IPS-15b (cell line): ENCODE measurements around the gene WIPF1.

Experiments used
- H3K27me3 ChIP-seq: one replicate; pipeline ENCODE4 v1.6.1; 2013; ENCODE audit warnings: low read length; ENCODE audit not compliant: control insufficient read depth, insufficient read depth
- H3K36me3 ChIP-seq: one replicate; pipeline ENCODE4 v1.6.1; 2013; ENCODE audit warnings: low read length; ENCODE audit not compliant: control insufficient read depth, insufficient read depth
- H3K4me1 ChIP-seq: one replicate; pipeline ENCODE4 v1.6.1; 2013; ENCODE audit warnings: mild to moderate bottlenecking, low read length; ENCODE audit not compliant: control insufficient read depth, insufficient read depth
- H3K4me3 ChIP-seq: one replicate; pipeline ENCODE4 v1.5.1; 2013; ENCODE audit warnings: low read depth, low read length
- H3K9ac ChIP-seq: one replicate; pipeline ENCODE4 v1.6.1; 2013; ENCODE audit warnings: low read depth, mild to moderate bottlenecking, low read length
- H3K9me3 ChIP-seq: one replicate; pipeline ENCODE4 v1.6.1; 2013; ENCODE audit warnings: mild to moderate bottlenecking, low read length; ENCODE audit not compliant: control insufficient read depth, insufficient read depth

The WIPF1 gene

DNA sequence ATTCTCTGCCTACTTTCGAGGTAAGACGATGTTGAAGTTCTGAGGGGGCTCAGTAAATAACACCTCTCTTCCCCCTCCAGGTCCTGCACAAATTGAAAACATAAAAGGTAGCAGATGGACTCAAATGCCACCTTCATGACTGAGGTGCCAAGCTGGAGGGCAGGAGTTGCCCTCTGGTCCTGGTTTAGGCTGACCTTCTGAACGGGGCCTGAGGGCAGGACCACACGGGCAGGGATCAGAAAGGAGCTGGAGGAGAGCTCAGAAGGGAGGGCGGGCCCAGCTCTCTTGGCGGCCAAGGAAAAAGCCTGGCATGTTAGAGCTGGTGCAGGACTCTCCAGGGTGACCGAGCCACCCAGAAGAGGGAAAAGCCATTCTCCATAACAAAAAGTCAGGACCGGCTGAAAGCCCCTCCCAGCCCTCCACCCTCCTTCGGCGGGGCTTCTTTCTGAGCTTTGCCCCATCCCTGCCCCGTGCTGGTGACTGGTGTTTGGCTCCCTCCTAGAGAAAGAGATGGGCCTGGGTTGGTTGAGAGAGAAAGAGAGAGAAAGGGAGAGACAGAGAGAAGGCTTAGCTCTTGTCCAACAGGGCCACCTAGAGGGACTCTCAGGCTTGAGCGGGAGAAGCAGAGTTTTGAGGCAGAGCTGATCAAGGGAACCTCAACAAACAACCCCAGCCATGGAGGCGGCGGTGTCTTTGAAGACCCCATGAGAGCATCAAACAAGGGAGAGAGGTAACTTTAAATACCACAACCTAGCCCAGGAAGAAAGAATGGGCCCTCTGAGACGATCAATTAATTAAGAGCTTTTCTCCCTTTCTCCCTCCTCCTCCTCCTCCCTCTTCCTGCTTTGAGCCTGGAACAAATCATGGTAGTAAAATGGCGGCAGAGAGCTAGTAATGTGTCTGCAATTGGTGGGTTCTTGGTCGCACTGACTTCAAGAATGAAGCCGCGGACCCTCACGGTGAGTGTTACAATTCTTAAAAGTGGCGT is 50.8 kb downstream of the WIPF1 start:
- Histone ChIP-seq H3K4me1 (peaks cover 3% of the 10 kb centered on the region), H3K36me3 (no peaks in the 10 kb centered on the region), H3K27me3 (no peaks in the 10 kb centered on the region), H3K9ac (peak overlapping the region; percentile 24), H3K4me3 (peak overlapping the region; percentile 16), H3K9me3 (no peaks in the 10 kb centered on the region)

DNA sequence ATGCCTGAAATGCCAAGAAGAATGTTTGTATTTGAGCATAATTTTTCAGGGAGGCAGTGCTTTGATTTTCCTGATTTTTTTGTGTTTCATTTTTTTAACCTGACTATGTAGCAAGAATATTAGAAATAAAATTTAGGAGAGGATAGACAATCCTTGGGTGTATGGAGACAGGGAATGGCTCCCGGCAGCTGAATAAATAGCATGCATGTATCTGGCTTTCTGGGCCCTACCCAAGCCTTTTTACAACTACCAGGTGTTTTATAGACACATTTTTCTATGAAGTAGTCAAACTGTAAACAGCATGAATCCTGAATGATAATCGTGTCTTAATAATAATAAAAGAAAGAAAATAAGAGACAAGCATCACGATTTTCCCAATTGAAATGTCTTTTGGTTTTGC is 52.4 kb downstream of the WIPF1 start:
- H3K9ac ChIP-seq = no peak overlapping the region
- peaks cover 3% of the 10 kb centered on the region for H3K4me1 ChIP-seq
- no peaks in the 10 kb centered on the region for H3K27me3 ChIP-seq
- no peaks in the 10 kb centered on the region for H3K36me3 ChIP-seq
- H3K4me3 ChIP-seq = no peak overlapping the region
- H3K9me3 ChIP-seq = no peaks in the 10 kb centered on the region

DNA sequence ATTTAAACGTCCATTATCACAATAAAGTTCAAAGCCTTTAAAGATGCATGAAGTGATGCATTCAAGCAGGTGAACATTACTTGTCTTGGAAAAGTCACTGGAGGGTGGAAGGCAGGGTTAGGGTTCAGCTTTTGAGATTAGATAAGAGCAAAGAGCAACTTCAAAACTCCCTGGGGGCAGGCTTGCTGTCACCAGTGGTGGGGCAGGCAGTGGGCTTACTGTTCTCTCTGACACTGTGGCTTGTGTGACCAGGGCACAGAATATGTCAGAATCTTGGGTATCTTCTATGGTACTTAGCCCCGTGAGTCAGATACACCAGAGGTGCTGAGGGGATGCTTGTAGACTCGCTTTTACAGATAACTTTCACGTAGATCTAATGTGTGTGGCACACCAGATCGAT is 52.8 kb downstream of the WIPF1 start:
- H3K4me3 ChIP-seq = no peak overlapping the region
- H3K9ac ChIP-seq = no peak overlapping the region
- no peaks in the 10 kb centered on the region for H3K36me3 ChIP-seq
- H3K9me3 ChIP-seq = no peaks in the 10 kb centered on the region
- H3K4me1 ChIP-seq = peaks cover 3% of the 10 kb centered on the region
- no peaks in the 10 kb centered on the region for H3K27me3 ChIP-seq

DNA sequence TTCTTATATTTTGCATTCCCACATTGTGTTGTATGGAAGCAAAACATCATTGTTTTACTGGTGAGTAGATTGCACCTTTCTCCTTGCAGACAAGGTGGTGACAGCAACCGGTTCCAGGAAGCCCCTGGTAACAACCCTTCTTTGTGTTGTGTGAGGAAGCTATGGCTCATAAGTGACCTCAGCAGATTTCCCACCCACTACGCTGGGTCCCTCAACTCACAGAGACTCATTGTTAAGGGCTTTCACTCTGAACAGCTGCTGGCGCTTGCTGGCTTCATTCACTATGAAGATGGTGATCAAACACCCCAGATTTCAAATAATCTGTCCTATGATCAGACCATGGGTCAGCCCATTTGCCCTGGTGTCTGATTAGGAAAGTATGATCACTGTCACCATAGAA is 53.4 kb downstream of the WIPF1 start:
- Histone ChIP-seq H3K36me3 (no peaks in the 10 kb centered on the region), H3K9me3 (no peaks in the 10 kb centered on the region), H3K4me1 (peaks cover 3% of the 10 kb centered on the region), H3K4me3 (no peak overlapping the region), H3K9ac (no peak overlapping the region), H3K27me3 (no peaks in the 10 kb centered on the region)

DNA sequence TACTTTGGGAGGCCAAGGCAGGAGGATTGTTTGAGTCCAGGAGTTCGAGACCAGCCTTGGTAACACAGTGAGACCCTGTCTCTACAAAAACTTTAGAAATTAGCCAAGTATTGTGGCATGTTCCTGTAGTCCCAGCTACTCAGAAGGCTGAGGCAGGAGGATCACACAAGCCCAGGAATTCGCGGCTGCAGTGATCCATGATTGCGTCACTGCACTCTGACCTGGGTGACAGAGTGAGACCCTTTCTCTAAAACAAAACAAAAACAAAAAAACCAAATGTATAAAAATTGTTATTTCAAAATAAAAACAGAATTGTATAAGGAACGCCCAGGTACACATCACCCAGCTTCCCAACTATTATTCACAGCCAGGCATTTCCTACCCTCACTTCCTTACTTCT is 56.7 kb downstream of the WIPF1 start:
- Histone ChIP-seq H3K4me3 (no peak overlapping the region), H3K36me3 (no peaks in the 10 kb centered on the region), H3K4me1 (no peaks in the 10 kb centered on the region), H3K27me3 (no peaks in the 10 kb centered on the region), H3K9me3 (no peaks in the 10 kb centered on the region), H3K9ac (no peak overlapping the region)

DNA sequence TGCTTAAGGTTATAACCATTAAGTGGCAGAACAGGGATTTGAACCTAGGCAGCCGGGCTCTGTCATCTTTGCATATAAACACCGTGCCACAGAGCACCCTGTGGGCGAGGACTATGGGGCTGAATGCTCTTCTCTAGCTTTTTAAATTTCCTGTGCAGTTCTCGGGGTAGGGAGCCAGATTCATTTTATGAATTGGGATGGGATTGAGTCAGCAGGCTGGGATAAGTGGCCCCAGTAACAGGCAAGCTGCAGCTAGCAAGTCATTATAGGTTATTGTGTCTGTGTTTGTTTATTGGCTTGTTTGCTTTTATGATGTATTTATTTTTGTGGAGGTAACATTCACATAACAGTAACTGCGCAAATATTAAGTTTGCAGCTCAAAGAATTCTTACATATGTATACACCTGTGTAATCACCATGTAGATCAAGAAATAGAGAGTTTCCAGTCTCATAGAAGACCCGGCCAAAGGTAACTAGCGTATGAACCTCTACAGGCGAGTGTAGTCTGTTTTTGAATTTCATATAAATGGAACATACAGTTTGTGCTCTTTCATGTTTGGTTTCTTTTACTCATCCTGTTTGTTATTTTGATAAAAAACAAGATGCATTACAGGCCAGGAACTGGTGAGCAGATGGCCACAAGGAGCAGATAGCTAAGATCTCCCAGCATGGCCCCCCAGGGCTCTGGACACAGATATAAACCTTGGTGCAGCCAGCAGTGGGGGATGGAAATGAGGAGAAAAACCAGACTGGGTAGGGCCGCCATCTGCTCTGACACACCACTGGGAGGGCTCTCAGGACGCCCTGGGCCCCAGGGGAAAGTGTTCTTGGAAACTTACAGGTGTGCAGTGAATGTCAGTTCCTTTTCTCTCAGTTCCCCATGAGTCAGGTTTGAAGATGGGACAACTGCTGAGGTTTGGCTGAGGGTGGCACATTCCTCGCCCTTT is 61.6 kb downstream of the WIPF1 start:
- H3K36me3 ChIP-seq = no peaks in the 10 kb centered on the region
- no peak overlapping the region for H3K4me3 ChIP-seq
- no peak overlapping the region for H3K9ac ChIP-seq
- no peaks in the 10 kb centered on the region for H3K9me3 ChIP-seq
- H3K4me1 ChIP-seq = no peaks in the 10 kb centered on the region
- H3K27me3 ChIP-seq = no peaks in the 10 kb centered on the region

DNA sequence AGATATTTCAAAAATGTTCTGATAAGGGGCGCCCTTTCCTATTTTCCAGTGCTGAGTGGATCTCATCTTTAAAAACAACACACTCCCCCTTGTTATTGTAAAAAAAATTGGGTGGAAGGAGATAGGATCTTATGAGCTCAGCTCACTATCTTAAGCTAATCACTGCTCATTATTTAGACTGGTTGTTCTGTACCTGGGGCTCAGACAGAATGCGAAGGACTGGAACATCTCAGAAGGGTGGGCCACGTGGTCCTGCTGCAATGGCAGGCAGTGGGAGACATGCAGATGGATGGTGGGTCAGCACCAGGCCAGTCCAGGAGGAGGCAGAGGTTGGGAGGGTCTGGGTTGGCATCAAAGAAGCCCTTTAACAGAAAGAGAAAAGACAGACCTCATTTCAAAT is 62.5 kb downstream of the WIPF1 start:
- Histone ChIP-seq H3K9me3 (no peaks in the 10 kb centered on the region), H3K9ac (no peak overlapping the region), H3K4me3 (no peak overlapping the region), H3K4me1 (no peaks in the 10 kb centered on the region), H3K36me3 (no peaks in the 10 kb centered on the region), H3K27me3 (no peaks in the 10 kb centered on the region)

DNA sequence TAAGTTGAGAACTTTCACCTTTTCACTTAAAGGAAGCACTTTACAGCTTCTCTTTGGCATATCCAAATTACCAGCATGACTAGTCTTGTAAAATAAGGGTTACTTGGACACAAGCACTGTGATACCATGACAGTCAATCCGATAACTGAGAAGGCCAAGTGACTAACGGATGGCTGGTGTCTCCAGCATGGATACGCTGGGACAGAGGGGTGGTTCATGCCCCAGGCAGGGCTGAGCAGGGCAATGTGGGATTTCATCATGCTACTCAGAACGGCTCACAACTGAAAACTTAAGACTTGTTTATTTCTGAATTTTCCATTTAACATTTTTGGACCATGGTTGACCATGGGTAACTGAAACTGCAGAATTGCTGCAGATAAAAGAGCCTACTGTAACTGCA is 67.7 kb downstream of the WIPF1 start:
- H3K27me3 ChIP-seq = no peaks in the 10 kb centered on the region
- H3K9me3 ChIP-seq = no peaks in the 10 kb centered on the region
- no peaks in the 10 kb centered on the region for H3K4me1 ChIP-seq
- H3K36me3 ChIP-seq = no peaks in the 10 kb centered on the region
- no peak overlapping the region for H3K9ac ChIP-seq
- H3K4me3 ChIP-seq = no peak overlapping the region

DNA sequence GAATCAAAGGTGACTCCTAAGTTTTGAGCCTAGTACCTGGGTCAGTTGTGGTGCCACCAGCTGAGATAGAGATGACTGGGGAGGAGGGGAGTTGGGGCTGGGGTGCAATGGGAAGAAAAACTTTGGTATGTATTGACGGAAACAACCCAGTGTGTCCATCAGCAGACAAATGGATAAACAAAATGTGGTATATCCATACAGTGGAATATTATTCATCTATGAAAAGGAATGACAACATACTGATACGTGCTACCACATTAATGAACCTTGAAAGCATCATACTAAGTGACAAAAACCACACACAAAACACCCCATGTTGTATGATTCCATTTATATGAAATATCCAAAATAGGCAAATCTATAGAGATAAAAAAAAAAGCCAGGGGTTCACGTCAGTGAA is 69.6 kb downstream of the WIPF1 start:
- Histone ChIP-seq H3K9me3 (no peaks in the 10 kb centered on the region), H3K4me3 (no peak overlapping the region), H3K27me3 (no peaks in the 10 kb centered on the region), H3K36me3 (no peaks in the 10 kb centered on the region), H3K9ac (no peak overlapping the region), H3K4me1 (no peaks in the 10 kb centered on the region)

DNA sequence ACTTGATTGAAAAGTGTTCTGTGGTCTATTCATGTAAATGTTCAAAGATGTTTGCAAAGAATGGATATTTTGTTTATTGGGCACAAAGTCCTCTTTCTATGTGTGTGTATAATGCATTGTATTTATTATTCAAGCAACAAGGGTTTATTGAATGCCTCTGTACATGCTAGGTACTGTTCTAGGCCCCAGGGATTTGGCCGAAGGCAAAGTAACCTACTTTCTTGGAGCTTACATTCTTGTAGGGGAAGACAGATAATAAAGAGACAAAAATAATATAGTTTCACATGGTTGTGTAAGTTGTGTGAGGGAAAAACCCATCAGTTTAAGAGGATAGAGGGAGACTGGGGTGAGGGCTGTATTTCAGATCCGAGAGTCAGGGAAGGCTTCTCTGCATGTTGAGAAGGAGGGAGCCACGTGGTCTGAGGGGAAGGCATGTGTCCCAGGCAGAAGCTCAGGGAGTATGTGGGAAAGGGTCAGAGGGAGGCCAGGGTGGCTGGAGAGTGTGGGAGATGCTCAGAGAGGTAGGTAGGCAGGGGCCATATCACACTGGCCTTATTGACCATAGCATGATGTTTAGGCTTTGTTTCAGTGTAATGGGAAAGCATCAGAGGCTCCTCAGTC is 70.4 kb downstream of the WIPF1 start:
- Histone ChIP-seq H3K27me3 (no peaks in the 10 kb centered on the region), H3K9me3 (no peaks in the 10 kb centered on the region), H3K4me1 (no peaks in the 10 kb centered on the region), H3K9ac (no peak overlapping the region), H3K36me3 (no peaks in the 10 kb centered on the region), H3K4me3 (no peak overlapping the region)

DNA sequence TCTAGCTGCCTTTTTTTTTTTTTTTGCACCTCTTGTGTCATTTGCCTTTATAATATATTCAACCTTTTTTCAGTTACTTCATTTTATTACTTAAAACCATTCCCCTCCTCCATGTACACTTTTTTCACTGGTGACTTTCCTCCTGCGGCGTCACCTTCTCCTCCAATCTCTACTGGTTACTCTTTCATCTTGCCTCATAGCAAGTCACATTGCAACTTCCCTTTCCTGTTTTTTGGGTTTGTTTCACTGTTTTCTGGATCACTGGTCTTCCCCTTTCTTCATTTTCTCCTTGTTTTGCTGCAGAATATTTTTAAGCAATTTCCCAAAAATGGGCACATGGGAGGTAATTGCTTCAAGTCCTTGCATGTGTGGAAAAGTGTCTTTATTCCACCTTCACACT is 73.1 kb downstream of the WIPF1 start:
- no peak overlapping the region for H3K9ac ChIP-seq
- no peaks in the 10 kb centered on the region for H3K27me3 ChIP-seq
- no peaks in the 10 kb centered on the region for H3K36me3 ChIP-seq
- no peaks in the 10 kb centered on the region for H3K9me3 ChIP-seq
- H3K4me3 ChIP-seq = no peak overlapping the region
- no peaks in the 10 kb centered on the region for H3K4me1 ChIP-seq
